ENCODE measurements around the gene IDI1. TPM values are rescaled to one million over a fixed set of nuclear protein-coding genes. Genes with fewer than 3 reads are reported as not detected.

IDI1 gene
- total and polyA plus RNA-seq, 2 of the 13 experiments (the other 11 are each of a cell fraction or from before 2014, with no cell fraction given), result 44.4 to 145 TPM

DNA sequence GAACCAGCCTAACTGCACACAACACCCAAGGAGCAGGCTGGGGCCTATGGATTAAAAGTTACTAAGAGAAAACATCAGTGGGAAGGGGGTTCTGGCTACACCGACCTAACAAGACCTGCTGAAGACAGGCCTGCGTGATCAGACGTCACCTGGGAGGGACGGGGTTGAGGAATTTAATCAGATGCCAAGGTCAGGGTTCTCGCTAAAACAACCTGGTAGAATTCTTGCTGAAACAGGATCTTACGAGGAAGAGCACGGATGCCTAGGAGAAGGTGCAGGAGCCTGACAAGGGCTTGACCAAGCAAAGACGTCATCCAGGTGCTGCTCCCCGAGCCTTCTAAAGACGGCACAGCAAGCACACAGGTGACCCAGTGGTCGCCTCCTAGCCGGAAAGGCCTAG is 24.8 kb downstream of the IDI1 start (continued):
- no peak for TF ChIP-seq ZBTB44 (CRISPR knock-in tag; IDR thresholded peaks at IDR 0.05)
- TF ChIP-seq ZNF841 (CRISPR knock-in tag; IDR thresholded peaks at IDR 0.05; ENCODE audit: borderline replicate concordance), result no peak
- TF ChIP-seq, protein P1, sequence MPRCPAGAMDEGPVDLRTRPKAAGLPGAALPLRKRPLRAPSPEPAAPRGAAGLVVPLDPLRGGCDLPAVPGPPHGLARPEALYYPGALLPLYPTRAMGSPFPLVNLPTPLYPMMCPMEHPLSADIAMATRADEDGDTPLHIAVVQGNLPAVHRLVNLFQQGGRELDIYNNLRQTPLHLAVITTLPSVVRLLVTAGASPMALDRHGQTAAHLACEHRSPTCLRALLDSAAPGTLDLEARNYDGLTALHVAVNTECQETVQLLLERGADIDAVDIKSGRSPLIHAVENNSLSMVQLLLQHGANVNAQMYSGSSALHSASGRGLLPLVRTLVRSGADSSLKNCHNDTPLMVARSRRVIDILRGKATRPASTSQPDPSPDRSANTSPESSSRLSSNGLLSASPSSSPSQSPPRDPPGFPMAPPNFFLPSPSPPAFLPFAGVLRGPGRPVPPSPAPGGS (CRISPR knock-in tag; IDR thresholded peaks at IDR 0.05), result no peak

- DNase-seq (ENCODE audit: low spot score) (no peak), ATAC-seq (peak; percentile 28), FAIRE-seq (no peak)
- Histone ChIP-seq H3K4me3 (replicated peaks in 1 of 3; ENCODE audit: insufficient read depth in 1 of 3, low read depth in 2 of 3, low read length in 3 of 3) (no peak overlapping the region), H3K9ac (ENCODE audit: insufficient read depth, low read depth, low read length) (no peak overlapping the region), H3K79me2 (ENCODE audit: insufficient read depth, low read length) (no peaks in the 10 kb centered on the region), H3K4me2 (ENCODE audit: low read depth, low read length) (no peak overlapping the region; the same call in 1 of the 2 replicates), H3K27ac (ENCODE audit: extremely low read length, insufficient read depth, low read length) (no peak overlapping the region), H3K4me1 (ENCODE audit: insufficient read depth, low read length) (no peaks in the 10 kb centered on the region), H3K9me3 (ENCODE audit: low read length) (no peaks in the 10 kb centered on the region), H4K20me1 (ENCODE audit: insufficient read depth, low read length) (no peaks in the 10 kb centered on the region), H3K36me3 (replicated peaks in 1 of 2; ENCODE audit: control insufficient read depth in 1 of 2, insufficient read depth in 2 of 2, low read length in 2 of 2) (peaks cover 5 to 13% of the 10 kb centered on the region in 2 experiments; a peak in 4 of 5 replicates), H2AFZ (ENCODE audit: low read length) (no peak overlapping the region), H3K27me3 (ENCODE audit: control insufficient read depth in 1 of 2, insufficient read depth in 2 of 2, low read length in 2 of 2) (no peaks in the 10 kb centered on the region)
- intact Hi-C loops (cut with micrococcal nuclease; ENCODE audit: unreplicated experiment) (no loop called here), in situ Hi-C loops (cut with HindIII; ENCODE audit: extremely low pct_ligation_motif_present, low pct_unique_long_range_greater_than_20kb) (no loop called here)
- 79% methylated on average over 8 of the region's 12 CpGs for WGBS (ENCODE audit: low lambda C conversion rate)
- TF ChIP-seq XBP1 (CRISPR knock-in tag; IDR thresholded peaks at IDR 0.05) (no peak), ZNF577 (CRISPR knock-in tag; IDR thresholded peaks at IDR 0.05; ENCODE audit: borderline replicate concordance, low read depth) (no peak)
- no TSS peak for BruUV-seq (replicated peaks)
- ChIA-PET CTCF (ENCODE audit: low intra/inter-chr PET ratio, low total read pairs) (interaction anchor here (0.6 kb wide), 1 partner anchor 19 kb away, joined by 3 read pairs; no protein-coding TSS in a partner anchor), POLR2A (no interaction called here)
Measured at GRCh38 chr10:1022413-1022812, 26.5 kb downstream of the IDI1 start.
